OCI-LY7 (cell line): Measurements from ENCODE around the gene REC114.

Experiments
- CTCF ChIP-seq: fragments of 200-600 bp; sonication (generic); conservative IDR thresholded peaks from 2 replicates; pipeline ENCODE4 v1.5.1; 2014; ENCODE audit warnings: mild to moderate bottlenecking, antibody characterized with exemption, low read length, moderate library complexity, mixed read lengths
- EZH2phosphoT487 ChIP-seq: fragments of 200-600 bp; sonication (generic); IDR thresholded peaks from 2 replicates; pipeline ENCODE4 v1.6.1; 2018; ENCODE audit warnings: low read depth, borderline replicate concordance, mild to moderate bottlenecking, mixed run types, antibody characterized with exemption, low read length, moderate library complexity, mixed read lengths

- TF ChIP-seq CTCF, result no peak
- TF ChIP-seq EZH2phosphoT487, result no peak
Measured at GRCh38 chr15:73425510-73425909, 17.5 kb upstream of the REC114 start.
